AG08395 (cell line): ENCODE data around the gene HERC2.

Experiments
- DNase-seq: peaks from one replicate; pipeline ENCODE4 v3.0.0; 2012; ENCODE audit warnings: mixed read lengths, low spot score

Gene HERC2

GRCh38 chr15:28112962-28113361 lies 209.0 kb downstream of the HERC2 start:
- DNase-seq: no peak

DNA sequence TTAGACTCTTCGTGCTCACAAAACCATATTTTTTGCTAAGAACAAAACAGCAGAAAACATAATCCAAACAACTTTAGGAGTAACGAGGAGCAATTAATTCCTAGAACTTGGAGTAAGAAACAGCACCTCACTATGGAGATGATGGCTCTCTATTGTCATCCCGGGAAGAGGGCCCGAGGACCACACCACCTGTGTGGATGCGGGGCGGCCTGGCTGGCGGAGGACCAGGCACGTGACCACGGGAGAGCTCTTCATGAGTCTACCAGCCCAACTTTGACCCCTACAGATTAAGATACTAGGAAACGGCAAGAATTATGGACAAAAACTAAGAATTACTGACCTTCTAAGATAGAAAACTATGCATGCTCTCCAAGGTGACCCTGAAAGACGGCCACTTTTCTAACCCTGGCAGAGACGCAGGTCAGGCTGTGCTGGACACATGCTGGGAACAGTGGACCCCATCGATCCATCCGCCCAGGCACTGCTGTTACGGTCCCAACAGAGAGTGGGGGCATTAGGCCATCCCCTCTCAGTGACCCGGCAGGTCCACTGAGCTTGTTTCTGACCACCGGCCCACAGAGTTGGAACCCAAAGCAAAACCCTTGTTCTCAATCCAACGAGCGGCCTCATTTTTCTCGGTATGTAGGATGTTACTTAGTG lies 209.7 kb downstream of the HERC2 start:
- DNase-seq: no peak

DNA sequence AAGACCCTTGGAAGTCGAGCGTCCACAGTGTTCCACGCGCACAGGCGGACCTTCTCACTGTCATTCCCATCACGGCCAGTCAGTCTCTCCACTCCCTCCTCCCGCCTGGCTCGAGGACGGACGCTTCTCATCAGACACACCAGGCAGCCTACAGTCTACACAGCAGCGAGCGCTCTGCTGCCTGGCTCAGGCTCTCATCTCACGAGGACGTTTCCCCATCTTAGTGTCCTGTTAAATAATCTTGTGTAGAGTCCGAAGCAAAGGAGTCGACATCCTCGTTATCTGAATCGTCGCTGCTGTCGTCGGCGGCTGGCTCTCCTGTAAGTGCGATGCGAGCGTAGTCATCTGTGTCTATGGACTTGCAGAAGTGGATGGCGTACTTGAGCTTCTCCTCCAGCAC lies 210.4 kb downstream of the HERC2 start:
- no peak for DNase-seq

GRCh38 chr15:28110481-28110881 lies 211.5 kb downstream of the HERC2 start:
- DNase-seq: no peak

DNA sequence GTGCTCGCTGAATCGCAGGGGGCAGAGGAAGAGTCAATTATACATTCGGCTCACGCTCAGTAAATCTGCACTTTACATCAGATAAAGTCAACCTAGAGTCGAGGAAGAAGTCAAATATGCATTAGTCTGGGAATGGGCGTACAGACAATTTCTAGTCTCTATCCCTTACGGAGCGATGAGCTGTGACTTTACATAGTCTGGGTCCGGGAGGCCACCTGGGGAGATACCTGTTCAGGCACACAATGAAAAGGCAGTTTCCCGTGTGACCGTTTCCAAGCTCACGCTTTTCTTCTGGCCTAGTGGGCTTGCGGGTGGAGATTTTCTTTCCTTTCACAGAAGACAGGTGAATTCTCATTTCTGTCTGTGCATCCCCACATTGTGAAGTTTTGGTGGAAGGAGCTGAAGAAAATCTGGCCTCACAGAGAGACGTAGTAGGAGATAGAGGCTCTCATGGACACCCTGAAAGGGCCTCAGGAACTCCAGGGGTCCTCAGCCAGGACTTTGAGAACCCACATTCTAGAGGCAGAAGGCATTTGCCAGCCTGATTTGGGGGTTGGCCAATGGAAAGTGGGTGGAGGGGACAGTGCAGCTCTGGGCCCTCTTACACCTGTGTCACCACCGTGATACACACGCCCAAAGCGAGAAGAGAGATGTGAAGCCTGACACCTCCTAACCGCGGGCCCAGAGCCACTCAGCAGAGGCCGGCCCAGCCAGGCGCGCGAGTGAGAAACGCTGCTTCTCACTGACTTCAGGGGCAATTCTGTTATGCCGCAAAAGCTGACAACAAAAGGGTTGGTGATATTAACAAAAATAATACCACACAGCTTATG lies 212.1 kb downstream of the HERC2 start:
- DNase-seq: no peak

DNA sequence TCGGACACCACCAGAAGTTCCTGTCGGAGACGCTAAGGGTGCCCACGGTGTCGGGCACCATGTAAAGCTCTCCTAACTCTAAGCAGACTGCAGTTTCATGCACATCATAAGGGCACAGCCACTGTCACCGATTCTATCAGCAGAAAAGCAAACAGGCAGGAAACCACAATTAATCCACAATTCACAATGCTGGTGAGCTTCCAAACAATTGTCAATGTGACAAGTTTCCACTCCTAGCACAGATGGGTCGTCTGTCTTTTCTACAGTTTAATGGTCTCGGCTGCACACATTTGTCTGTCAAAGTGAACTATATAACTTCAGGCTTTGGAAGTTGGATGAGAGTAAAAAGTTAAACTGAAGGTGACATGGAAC lies 214.1 kb downstream of the HERC2 start:
- no peak for DNase-seq

DNA sequence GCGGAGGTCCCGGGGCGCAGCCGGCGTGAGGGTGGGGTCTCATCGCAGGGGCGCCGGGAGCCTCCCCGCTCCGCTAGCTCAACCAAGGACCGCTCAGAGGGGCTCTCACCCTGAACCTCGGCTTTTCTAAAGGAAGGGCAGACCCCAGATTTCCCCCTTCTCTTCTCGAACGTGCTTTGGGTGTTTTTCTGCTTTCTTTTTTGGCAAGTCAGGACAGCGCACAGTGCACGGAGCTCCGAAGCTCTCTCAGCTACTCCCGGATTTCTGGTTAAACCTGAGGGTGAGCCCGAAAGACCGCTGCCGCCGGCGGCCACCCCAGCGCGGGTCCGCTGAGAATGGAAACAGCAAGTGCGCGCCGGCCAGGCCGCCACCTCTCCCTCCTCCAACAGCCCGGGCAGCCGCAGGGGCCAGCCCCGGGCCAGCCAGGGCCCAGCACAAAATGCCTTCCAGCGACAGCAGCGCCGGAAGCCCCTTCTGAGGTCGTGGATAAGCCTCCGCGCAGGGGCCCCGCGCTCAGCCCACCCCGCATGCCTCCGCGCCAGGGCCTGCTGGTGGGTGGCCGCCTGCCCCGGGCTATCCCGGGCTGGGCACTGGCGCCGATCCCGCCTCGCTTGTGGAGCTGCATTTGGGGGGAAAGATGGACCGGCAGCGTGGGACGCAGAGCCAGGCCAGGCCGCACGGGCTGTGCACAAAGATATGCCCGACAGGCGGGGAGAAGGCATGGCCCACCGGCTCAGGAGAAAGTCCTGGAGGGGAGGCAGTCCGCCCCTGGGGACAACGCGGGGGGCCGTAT lies 214.7 kb downstream of the HERC2 start:
- peak; percentile 24 for DNase-seq

- DNase-seq: peak; percentile 40
Measured at GRCh38 chr15:28106294-28107110, 215.5 kb downstream of the HERC2 start.

DNA sequence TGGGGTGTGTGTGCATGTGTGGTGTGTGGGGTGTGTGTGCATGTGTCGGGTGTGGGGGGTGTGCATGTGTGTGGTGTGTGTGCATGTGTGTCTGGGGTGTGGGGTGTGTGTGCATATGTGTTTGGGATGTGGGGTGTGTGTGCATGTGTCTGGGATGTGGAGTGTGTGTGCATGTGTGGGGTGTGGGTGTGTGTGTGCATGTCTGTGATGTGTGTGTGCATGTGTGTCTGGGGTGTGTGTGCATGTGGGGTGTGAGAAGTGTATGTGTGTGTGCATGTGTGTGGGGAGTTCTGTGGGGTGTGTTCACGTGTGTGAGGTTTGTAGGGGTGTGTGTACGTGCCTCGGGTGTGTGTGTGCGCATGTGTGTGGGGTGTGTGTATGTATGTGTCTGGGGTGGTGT lies 216.2 kb downstream of the HERC2 start:
- no peak for DNase-seq

DNA sequence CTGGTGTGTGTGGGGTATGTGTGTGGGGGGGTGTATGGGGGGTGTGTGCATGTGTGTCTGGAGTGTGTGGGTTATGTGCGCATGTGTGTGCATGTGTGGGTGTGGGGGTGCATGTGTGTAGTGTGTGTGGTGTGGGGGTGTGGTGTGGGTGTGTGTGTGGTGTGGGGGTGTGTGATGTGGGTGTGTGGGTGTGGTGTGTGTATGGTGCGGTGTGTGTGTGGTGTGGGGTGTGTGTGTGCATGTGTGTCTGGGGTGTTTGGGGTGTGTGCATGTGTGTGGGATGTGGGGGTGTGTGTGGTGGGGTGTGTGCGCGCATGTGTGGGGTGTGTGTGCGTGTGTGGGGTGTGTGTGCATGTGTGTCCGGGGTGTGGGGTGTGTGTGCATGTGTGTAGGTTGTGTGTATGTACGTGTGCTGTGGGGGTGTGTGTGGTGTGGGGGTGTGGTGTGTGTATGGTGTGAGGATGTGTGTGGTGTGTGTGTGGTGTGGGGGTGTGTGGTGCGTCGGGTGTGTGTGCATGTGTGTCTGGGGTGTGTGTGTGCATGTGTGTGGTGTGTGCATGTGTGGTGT lies 216.7 kb downstream of the HERC2 start:
- DNase-seq: no peak

- DNase-seq: no peak
Measured at GRCh38 chr15:28104326-28104725, 217.7 kb downstream of the HERC2 start.

GRCh38 chr15:28103831-28104230 lies 218.1 kb downstream of the HERC2 start:
- no peak for DNase-seq

GRCh38 chr15:28101983-28102441 lies 220.0 kb downstream of the HERC2 start:
- no peak for DNase-seq

- DNase-seq: no peak
Measured at GRCh38 chr15:28101201-28101600, 220.8 kb downstream of the HERC2 start.

DNA sequence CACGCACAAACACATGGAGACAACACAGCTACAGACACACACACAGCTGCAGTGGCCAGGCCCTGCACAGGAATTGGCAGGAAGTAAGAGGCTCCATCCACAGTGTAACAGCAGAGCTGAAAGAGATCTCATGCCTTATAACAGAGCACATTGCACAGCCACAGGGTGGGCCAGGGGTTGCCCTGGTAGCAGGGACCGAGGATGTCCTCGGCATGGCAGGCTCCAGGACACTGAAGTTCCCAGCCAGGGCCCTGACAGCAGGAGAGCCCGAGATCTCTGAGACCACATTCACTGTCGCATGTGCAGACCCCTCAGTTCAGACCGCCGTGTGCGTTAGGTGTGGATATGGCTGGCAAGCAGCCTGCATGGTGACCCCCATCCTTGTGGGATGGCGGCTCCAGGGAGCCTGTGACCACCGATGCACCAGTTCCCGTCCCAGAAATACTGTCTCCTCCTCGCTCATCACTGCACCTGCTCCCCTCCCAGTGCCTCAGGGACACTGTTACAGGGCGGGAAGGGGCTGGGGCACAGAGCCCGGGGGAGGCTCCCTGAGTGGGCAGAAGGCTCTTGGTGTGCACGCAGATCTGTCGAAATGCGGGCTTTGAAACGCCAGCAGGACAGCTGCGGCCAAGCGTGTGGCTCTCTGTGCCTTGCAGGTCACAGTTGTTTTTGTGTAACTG lies 221.3 kb downstream of the HERC2 start:
- DNase-seq: no peak

GRCh38 chr15:28099555-28100140 lies 222.3 kb downstream of the HERC2 start:
- no peak for DNase-seq

- DNase-seq: peak; percentile 53
Measured at GRCh38 chr15:28098766-28099554, 223.0 kb downstream of the HERC2 start, which contains the start of gene OCA2. Gene OCA2, minus strand, starts transcription at chr15:28099315. Its CDS starts 17,441 bp downstream, at chr15:28081874.

GRCh38 chr15:28098360-28098765 lies 223.6 kb downstream of the HERC2 start:
- no peak for DNase-seq

DNA sequence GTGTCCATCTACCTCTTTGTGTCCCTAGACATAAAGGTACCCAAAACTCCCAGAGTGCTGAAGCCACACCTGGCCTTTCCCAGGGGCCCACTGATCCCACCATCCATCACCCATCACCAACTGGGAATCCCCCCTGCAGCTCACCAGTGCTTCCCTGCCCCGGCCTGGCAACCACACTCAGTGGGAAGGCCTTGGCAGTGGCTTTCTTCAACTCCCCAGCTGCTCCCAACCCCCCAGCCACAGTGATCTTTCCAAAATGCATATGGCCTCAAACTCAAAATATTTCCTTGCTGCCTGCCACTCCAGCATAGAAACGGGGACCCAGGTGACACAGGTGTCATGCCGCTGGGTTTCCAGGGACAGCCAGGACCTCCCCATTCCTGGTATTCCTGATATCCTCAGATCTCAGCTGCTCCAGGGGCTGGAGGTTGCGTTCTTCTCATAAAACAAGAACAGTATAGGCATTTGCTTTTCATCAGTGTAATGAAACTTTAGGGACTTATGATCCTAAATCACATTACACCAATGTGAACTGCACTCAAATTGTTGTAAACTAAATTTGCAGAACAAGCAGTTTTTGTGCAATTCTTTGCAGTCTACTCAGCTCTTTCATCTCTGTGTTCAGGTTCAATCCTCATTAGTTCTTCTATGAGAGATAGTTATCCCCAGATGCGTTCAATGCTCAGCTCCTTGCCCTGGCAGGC lies 224.2 kb downstream of the HERC2 start:
- no peak for DNase-seq
